ENCODE results near the gene ZNF423.

GRCh38 chr16:49854796-49855203 is 1.1 kb downstream of the ZNF423 start:
- no peak for TF ChIP-seq CTCF (conservative IDR thresholded peaks at IDR 0.05 in 1 of 2, IDR thresholded peaks at IDR 0.05 in 1 of 2; ENCODE audit: extremely low read depth in 1 of 2, insufficient read depth in 1 of 2, low read depth in 1 of 2, low read length in 2 of 2)
- no peak for TF ChIP-seq EZH2 (IDR thresholded peaks at IDR 0.05; ENCODE audit: borderline replicate concordance, low read length)
